ENCODE data around the gene PHETA2. TPM values are rescaled to one million over a fixed set of nuclear protein-coding genes. Genes with fewer than 3 reads are reported as not detected.
"Not testable (repeated sequence)": the region's sequence is repeated elsewhere in the genome, so short reads cannot be mapped to it uniquely, and the experiment has no call there.

The PHETA2 gene
- total RNA-seq, 1 donor from 2014 or later: 14.2 TPM

GRCh38 chr22:42108848-42109247, 34.8 kb downstream of the PHETA2 start:
- no peaks in the 10 kb centered on the region for H3K27me3 ChIP-seq
- no peaks in the 10 kb centered on the region for H3K36me3 ChIP-seq
- H3K27ac ChIP-seq: no peak overlapping the region
- intact Hi-C loops (cut with DNase I): no loop called here
- H3K4me3 ChIP-seq: no peak overlapping the region
- peaks cover 5% of the 10 kb centered on the region for H3K9me3 ChIP-seq
- no peaks in the 10 kb centered on the region for H3K4me1 ChIP-seq
- no peak for DNase-seq (ENCODE audit: extremely low spot score in 2 of 2)
- TF ChIP-seq CTCF (IDR thresholded peaks at IDR 0.05) (no peak), POLR2AphosphoS5 (IDR thresholded peaks at IDR 0.05; ENCODE audit: insufficient read depth in 1 of 2, low read depth in 1 of 2) (no peak), POLR2A (IDR thresholded peaks at IDR 0.05) (no peak)

- TF ChIP-seq POLR2AphosphoS5 (IDR thresholded peaks at IDR 0.05; ENCODE audit: insufficient read depth in 1 of 2, low read depth in 1 of 2) (no peak), CTCF (IDR thresholded peaks at IDR 0.05) (no peak), POLR2A (IDR thresholded peaks at IDR 0.05) (no peak)
- Histone ChIP-seq H3K27me3 (no peaks in the 10 kb centered on the region), H3K4me1 (no peaks in the 10 kb centered on the region), H3K27ac (no peak overlapping the region), H3K36me3 (no peaks in the 10 kb centered on the region), H3K4me3 (no peak overlapping the region), H3K9me3 (peaks cover 11% of the 10 kb centered on the region)
- intact Hi-C loops (cut with DNase I): no loop called here
- no peak for DNase-seq (ENCODE audit: extremely low spot score in 2 of 2)
These were observed 37.8 kb downstream of the PHETA2 start for GRCh38 chr22:42111798-42112197.

- DNase-seq (ENCODE audit: extremely low spot score in 2 of 2); H3K36me3 ChIP-seq; intact Hi-C loops (cut with DNase I): not testable (repeated sequence)
These were observed 38.7 kb downstream of the PHETA2 start for GRCh38 chr22:42112793-42113192.

GRCh38 chr22:42114721-42115120, 40.7 kb downstream of the PHETA2 start:
- TF ChIP-seq CTCF (IDR thresholded peaks at IDR 0.05): no peak
- Histone ChIP-seq H3K9me3 (peaks cover 11% of the 10 kb centered on the region), H3K4me1 (no peaks in the 10 kb centered on the region), H3K27ac (no peak overlapping the region), H3K27me3 (no peaks in the 10 kb centered on the region), H3K36me3 (no peaks in the 10 kb centered on the region), H3K4me3 (no peak overlapping the region)
- no peak for DNase-seq (ENCODE audit: extremely low spot score in 2 of 2)
- intact Hi-C loops (cut with DNase I): no loop called here

More at GRCh38 chr22:42112793-42113192, 38.7 kb downstream of the PHETA2 start:
- H3K4me1 ChIP-seq, H3K4me3 ChIP-seq, H3K27ac ChIP-seq, H3K27me3 ChIP-seq: not testable (repeated sequence)
- peaks cover 11% of the 10 kb centered on the region for H3K9me3 ChIP-seq

GRCh38 chr22:42115420-42115830, 41.4 kb downstream of the PHETA2 start:
- H3K36me3 ChIP-seq; H3K4me1 ChIP-seq; H3K4me3 ChIP-seq; DNase-seq (ENCODE audit: extremely low spot score in 2 of 2); H3K27ac ChIP-seq; intact Hi-C loops (cut with DNase I); H3K27me3 ChIP-seq: not testable (repeated sequence)
- peaks cover 11% of the 10 kb centered on the region for H3K9me3 ChIP-seq

- Histone ChIP-seq H3K36me3 (no peaks in the 10 kb centered on the region), H3K4me1 (no peaks in the 10 kb centered on the region), H3K4me3 (no peak overlapping the region), H3K27me3 (no peaks in the 10 kb centered on the region), H3K9me3 (peaks cover 11% of the 10 kb centered on the region), H3K27ac (no peak overlapping the region)
- intact Hi-C loops (cut with DNase I): no loop called here
- no peak for DNase-seq (ENCODE audit: extremely low spot score in 2 of 2)
- TF ChIP-seq POLR2A (IDR thresholded peaks at IDR 0.05) (no peak), POLR2AphosphoS5 (IDR thresholded peaks at IDR 0.05; ENCODE audit: insufficient read depth in 1 of 2, low read depth in 1 of 2) (no peak), CTCF (IDR thresholded peaks at IDR 0.05) (no peak)
These were observed 42.9 kb downstream of the PHETA2 start for GRCh38 chr22:42116848-42117424.

GRCh38 chr22:42120231-42121021, 46.4 kb downstream of the PHETA2 start:
- H3K4me3 ChIP-seq; DNase-seq (ENCODE audit: extremely low spot score in 2 of 2); H3K27ac ChIP-seq; H3K9me3 ChIP-seq; H3K27me3 ChIP-seq; intact Hi-C loops (cut with DNase I); H3K36me3 ChIP-seq; H3K4me1 ChIP-seq: not testable (repeated sequence)

GRCh38 chr22:42123529-42123928, 49.5 kb downstream of the PHETA2 start:
- DNase-seq (ENCODE audit: extremely low spot score in 2 of 2); H3K4me1 ChIP-seq; H3K9me3 ChIP-seq; H3K4me3 ChIP-seq; intact Hi-C loops (cut with DNase I); H3K36me3 ChIP-seq; H3K27me3 ChIP-seq; H3K27ac ChIP-seq: not testable (repeated sequence)
